ENCODE results near the gene UCK2. TPM values are rescaled to one million over a fixed set of nuclear protein-coding genes. Genes with fewer than 3 reads are reported as not detected.

UCK2 gene
- total RNA-seq, 2 donors from 2014 or later: 39.6 to 69.0 TPM

DNA sequence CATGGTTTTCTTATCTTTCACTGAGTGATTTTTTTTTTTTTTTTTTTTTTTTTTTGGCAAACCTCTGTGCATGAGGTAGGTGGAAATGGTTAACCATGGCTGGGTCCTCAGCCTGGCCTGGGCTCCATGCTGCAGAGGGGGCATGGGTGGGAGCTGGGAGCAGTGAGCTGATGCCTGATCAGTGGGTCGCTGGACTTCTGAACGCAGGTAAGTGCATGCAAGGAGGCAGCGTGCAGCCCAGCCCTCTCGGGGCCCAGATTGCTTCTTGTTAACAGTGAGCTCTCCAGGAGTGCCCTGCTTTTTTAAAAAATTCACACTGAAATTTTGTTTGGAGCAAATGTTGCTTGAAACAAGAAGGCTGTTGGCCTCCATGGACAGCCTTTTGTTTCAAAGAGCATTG lies 75.2 kb downstream of the UCK2 start:
- no peaks in the 10 kb centered on the region for H3K4me1 ChIP-seq
- intact Hi-C loops (cut with DNase I): no loop called here
- no peak overlapping the region for H3K4me3 ChIP-seq
- no peaks in the 10 kb centered on the region for H3K27me3 ChIP-seq
- H3K9me3 ChIP-seq: no peaks in the 10 kb centered on the region
- no peak overlapping the region for H3K27ac ChIP-seq
- no peak overlapping the region for H3K9ac ChIP-seq (ENCODE audit: low read depth in 2 of 2, low read length in 2 of 2)
- TF ChIP-seq CTCF (IDR thresholded peaks at IDR 0.05): no peak
- DNase-seq: no peak
- no peaks in the 10 kb centered on the region for H3K36me3 ChIP-seq

GRCh38 chr1:165903672-165904071 lies 76.3 kb downstream of the UCK2 start:
- no peaks in the 10 kb centered on the region for H3K27me3 ChIP-seq
- intact Hi-C loops (cut with DNase I): no loop called here
- H3K9ac ChIP-seq (ENCODE audit: low read depth in 2 of 2, low read length in 2 of 2): no peak overlapping the region
- no peak overlapping the region for H3K4me3 ChIP-seq
- no peaks in the 10 kb centered on the region for H3K4me1 ChIP-seq
- H3K27ac ChIP-seq: no peak overlapping the region
- no peaks in the 10 kb centered on the region for H3K9me3 ChIP-seq
- H3K36me3 ChIP-seq: no peaks in the 10 kb centered on the region
- DNase-seq: peak; percentile 61
- no peak for TF ChIP-seq CTCF (IDR thresholded peaks at IDR 0.05)

DNA sequence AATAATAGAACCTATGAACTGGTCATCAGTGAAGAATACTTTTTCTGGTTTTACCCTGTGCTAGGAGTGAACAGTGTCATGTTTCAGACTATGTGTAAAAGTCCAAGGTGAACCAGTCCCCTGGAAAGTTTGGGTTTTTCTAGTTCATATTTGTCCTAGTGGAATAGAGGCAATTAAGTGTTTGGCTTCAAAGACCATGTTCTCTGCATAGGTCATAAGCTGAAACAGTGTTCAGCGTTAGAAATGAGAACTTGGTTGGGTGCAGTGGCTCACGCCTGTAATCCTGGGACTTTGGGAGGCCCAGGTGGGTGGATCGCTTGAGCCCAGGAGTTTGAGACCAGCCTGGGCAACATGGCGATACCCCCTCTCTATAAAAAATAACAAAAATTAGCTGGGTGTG lies 77.5 kb downstream of the UCK2 start:
- no peak overlapping the region for H3K9ac ChIP-seq (ENCODE audit: low read depth in 2 of 2, low read length in 2 of 2)
- H3K36me3 ChIP-seq: no peaks in the 10 kb centered on the region
- no peaks in the 10 kb centered on the region for H3K27me3 ChIP-seq
- TF ChIP-seq CTCF (IDR thresholded peaks at IDR 0.05): no peak
- no peaks in the 10 kb centered on the region for H3K9me3 ChIP-seq
- intact Hi-C loops (cut with DNase I): no loop called here
- H3K4me3 ChIP-seq: no peak overlapping the region
- H3K27ac ChIP-seq: no peak overlapping the region
- DNase-seq: no peak
- H3K4me1 ChIP-seq: no peaks in the 10 kb centered on the region

GRCh38 chr1:165905853-165906252 lies 78.4 kb downstream of the UCK2 start:
- Histone ChIP-seq H3K4me1 (no peaks in the 10 kb centered on the region), H3K27me3 (no peaks in the 10 kb centered on the region), H3K4me3 (no peak overlapping the region), H3K9me3 (no peaks in the 10 kb centered on the region), H3K36me3 (no peaks in the 10 kb centered on the region), H3K27ac (no peak overlapping the region), H3K9ac (ENCODE audit: low read depth in 2 of 2, low read length in 2 of 2) (no peak overlapping the region)
- DNase-seq: no peak
- no peak for TF ChIP-seq CTCF (IDR thresholded peaks at IDR 0.05)
- intact Hi-C loops (cut with DNase I): no loop called here

DNA sequence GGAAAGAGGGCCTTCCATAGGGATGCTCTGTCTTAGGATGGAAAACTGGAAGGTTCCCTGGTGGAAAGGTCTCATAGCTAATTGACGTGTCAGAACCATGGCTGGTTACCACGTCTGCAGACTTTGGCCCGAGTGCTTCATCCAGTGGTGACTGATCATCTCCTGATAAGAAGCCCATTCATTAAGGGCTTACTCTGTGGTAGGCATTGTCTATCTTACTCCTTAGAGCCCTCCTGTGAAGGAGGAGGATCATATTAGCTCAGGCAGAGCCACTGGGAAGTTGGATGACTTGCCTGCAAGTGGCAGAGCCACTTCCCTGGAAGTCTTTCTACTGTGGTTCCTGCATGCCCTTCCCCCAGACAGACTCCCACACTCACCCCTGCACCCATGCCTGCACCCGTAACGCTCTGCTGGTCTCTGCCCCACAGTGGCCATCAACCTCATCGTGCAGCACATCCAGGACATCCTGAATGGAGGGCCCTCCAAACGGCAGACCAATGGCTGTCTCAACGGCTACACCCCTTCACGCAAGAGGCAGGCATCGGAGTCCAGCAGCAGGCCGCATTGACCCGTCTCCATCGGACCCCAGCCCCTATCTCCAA lies 79.9 kb downstream of the UCK2 start:
- no peak overlapping the region for H3K27ac ChIP-seq
- no peak for TF ChIP-seq CTCF (IDR thresholded peaks at IDR 0.05)
- H3K36me3 ChIP-seq: no peaks in the 10 kb centered on the region
- H3K9ac ChIP-seq (ENCODE audit: low read depth in 2 of 2, low read length in 2 of 2): no peak overlapping the region
- H3K4me3 ChIP-seq: no peak overlapping the region
- H3K27me3 ChIP-seq: no peaks in the 10 kb centered on the region
- no peaks in the 10 kb centered on the region for H3K9me3 ChIP-seq
- no peak for DNase-seq
- H3K4me1 ChIP-seq: peaks cover 9% of the 10 kb centered on the region
- intact Hi-C loops (cut with DNase I): no loop called here
